PC-9 (cell line): Measurements from ENCODE around the gene IL11RA. TPM values are rescaled to one million over a fixed set of nuclear protein-coding genes. Genes with fewer than 3 reads are reported as not detected.

ENCODE experiments used
- BruUV-seq: library from RNA; stranded (reverse); fragments of 400-500 nt; replicated peaks from 2 replicates; lab custom pipeline; 2021; lab: Mats Ljungman, UMichigan
- CTCF ChIA-PET: fragments of 300-600 bp; sonication (Branson Sonifier 250); formaldehyde crosslinking; loops from one replicate; lab custom pipeline; 2022; ENCODE audit warnings: antibody characterized with exemption; lab: Charles Lee
- POLR2A ChIA-PET: fragments of 300-600 bp; sonication (Branson Sonifier 250); formaldehyde crosslinking; loops from one replicate; lab custom pipeline; 2022; ENCODE audit warnings: antibody characterized with exemption; ENCODE audit not compliant: unreplicated experiment; lab: Charles Lee
- DNase-seq, 2 experiments: peaks; one replicate each; pipeline versions ENCODE4 v3.0.0 to v3.0.0-alpha.2; 2015 to 2022; ENCODE audit warnings: mixed read lengths in 1 of 2
- H2AFZ ChIP-seq: fragments of 200-600 bp; sonication (generic); 2 replicates; pipeline ENCODE4 v1.8.1; 2017; ENCODE audit warnings: antibody characterized with exemption
- H3F3A ChIP-seq: fragments of 200-600 bp; sonication (generic); 2 replicates; pipeline ENCODE4 v1.8.1; 2017; ENCODE audit warnings: antibody characterized with exemption, mild to moderate bottlenecking, low read depth; ENCODE audit not compliant: insufficient read depth
- H3K27ac ChIP-seq: fragments of 200-600 bp; sonication (generic); 2 replicates; pipeline ENCODE4 v1.6.1; 2016; ENCODE audit warnings: mixed run types
- H3K27me3 ChIP-seq: fragments of 200-600 bp; sonication (generic); 2 replicates; pipeline ENCODE4 v1.6.1; 2016; ENCODE audit warnings: low read depth, mixed run types; ENCODE audit not compliant: insufficient read depth
- H3K36me3 ChIP-seq: fragments of 200-600 bp; sonication (generic); 2 replicates; pipeline ENCODE4 v1.6.1; 2016; ENCODE audit warnings: low read depth, mixed run types
- H3K4me1 ChIP-seq: fragments of 200-600 bp; sonication (generic); replicated peaks from 2 replicates; pipeline ENCODE4 v1.6.1; 2016; ENCODE audit warnings: mixed run types; ENCODE audit not compliant: insufficient read depth
- H3K4me2 ChIP-seq: fragments of 200-600 bp; sonication (generic); 2 replicates; pipeline ENCODE4 v1.6.1; 2017; ENCODE audit warnings: mixed run types
- H3K4me3 ChIP-seq: fragments of 200-600 bp; sonication (generic); 2 replicates; pipeline ENCODE4 v1.6.1; 2016; ENCODE audit warnings: mixed run types
- H3K79me2 ChIP-seq: fragments of 200-600 bp; sonication (generic); 2 replicates; pipeline ENCODE4 v1.6.1; 2017; ENCODE audit warnings: low read depth, mixed run types
- H3K9me2 ChIP-seq: fragments of 200-600 bp; sonication (generic); 2 replicates; pipeline ENCODE4 v1.8.1; 2017; ENCODE audit warnings: mild to moderate bottlenecking; ENCODE audit not compliant: insufficient read depth
- H3K9me3 ChIP-seq: fragments of 200-600 bp; sonication (generic); 2 replicates; pipeline ENCODE4 v1.8.1; 2016; ENCODE audit warnings: low read depth; ENCODE audit not compliant: insufficient read depth
- H4K20me1 ChIP-seq: fragments of 200-600 bp; sonication (generic); 2 replicates; pipeline ENCODE4 v1.8.1; 2017; ENCODE audit not compliant: insufficient read depth
- EZH2 ChIP-seq: fragments of 200-600 bp; sonication (generic); IDR thresholded peaks from 2 replicates; pipeline ENCODE4 v1.8.0; 2017; ENCODE audit warnings: antibody characterized with exemption, low read depth
- intact Hi-C: fragments of 100-400 bp; cut with micrococcal nuclease; formaldehyde crosslinking; loops from one replicate; pipeline ENCODE4 v1.10.0; 2022; ENCODE audit not compliant: unreplicated experiment
- total RNA-seq: library from RNA; stranded (reverse); gene quantifications from 2 replicates; pipeline ENCODE4 v1.2.3, GENCODE V29; 2021
- TF ChIP-seq, protein P1 (sequence below): fragments of 200-600 bp; sonication (generic); conservative IDR thresholded peaks from 2 replicates; pipeline ENCODE4 v1.6.1; 2017; ENCODE audit warnings: mixed run types, antibody characterized with exemption, mild to moderate bottlenecking, moderate library complexity

IL11RA gene
- total RNA-seq, 1 experiment from 2014 or later = 8.7 TPM

DNA sequence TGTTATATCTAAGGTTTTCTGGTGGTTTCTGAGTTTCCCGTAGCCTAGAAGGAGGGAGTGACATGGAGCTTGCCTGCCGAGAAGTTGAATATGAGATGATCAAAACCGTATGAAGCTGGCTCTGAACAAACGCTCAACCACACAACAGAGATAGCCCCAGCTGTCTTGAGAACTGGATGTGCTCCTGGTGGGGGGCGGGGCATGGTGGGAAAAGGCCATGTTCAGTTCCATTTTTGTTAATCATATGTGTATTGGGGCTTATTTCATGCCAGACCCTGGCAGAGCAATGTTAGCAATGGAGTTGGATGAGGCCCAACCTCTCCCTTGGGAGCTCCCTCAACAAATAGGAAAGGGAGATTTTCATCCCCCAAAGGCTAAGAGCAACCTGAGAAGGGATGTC, 34.2 kb downstream of the IL11RA start:
- CTCF ChIA-PET = no interaction called here
- Histone ChIP-seq H3K27me3 (no peaks in the 10 kb centered on the region), H3K9me3 (no peaks in the 10 kb centered on the region), H3K36me3 (no peaks in the 10 kb centered on the region), H4K20me1 (no peaks in the 10 kb centered on the region), H3K79me2 (no peaks in the 10 kb centered on the region), H3K4me3 (no peak overlapping the region), H3K9me2 (no peaks in the 10 kb centered on the region), H2AFZ (no peak overlapping the region), H3K4me1 (no peaks in the 10 kb centered on the region), H3K27ac (no peak overlapping the region), H3K4me2 (no peak overlapping the region), H3F3A (no peaks in the 10 kb centered on the region)
- POLR2A ChIA-PET = no interaction called here
- BruUV-seq = no TSS peak
- no peak for TF ChIP-seq EZH2
- TF ChIP-seq, protein P1, sequence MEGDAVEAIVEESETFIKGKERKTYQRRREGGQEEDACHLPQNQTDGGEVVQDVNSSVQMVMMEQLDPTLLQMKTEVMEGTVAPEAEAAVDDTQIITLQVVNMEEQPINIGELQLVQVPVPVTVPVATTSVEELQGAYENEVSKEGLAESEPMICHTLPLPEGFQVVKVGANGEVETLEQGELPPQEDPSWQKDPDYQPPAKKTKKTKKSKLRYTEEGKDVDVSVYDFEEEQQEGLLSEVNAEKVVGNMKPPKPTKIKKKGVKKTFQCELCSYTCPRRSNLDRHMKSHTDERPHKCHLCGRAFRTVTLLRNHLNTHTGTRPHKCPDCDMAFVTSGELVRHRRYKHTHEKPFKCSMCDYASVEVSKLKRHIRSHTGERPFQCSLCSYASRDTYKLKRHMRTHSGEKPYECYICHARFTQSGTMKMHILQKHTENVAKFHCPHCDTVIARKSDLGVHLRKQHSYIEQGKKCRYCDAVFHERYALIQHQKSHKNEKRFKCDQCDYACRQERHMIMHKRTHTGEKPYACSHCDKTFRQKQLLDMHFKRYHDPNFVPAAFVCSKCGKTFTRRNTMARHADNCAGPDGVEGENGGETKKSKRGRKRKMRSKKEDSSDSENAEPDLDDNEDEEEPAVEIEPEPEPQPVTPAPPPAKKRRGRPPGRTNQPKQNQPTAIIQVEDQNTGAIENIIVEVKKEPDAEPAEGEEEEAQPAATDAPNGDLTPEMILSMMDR = no peak
- intact Hi-C loops = no loop called here
- DNase-seq = no peak

DNA sequence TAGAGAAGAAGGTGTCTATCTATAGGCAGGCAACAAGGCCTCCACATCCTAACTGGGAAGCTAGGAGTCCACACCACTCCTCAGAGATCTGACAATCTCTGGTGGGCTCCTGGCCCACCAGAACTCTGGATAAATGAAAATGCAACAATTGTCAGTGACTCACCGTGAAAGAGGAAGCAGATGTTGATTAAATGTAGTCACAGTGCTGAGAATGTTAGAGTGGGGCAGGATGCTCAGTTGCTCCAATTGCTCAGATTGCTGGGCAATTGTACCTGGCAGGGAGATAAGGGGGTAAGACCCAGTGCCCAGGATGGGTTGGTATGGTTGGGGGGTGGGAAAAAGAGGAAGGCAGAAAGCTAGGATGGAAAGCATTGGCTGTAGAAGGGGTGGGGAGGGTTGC, 34.7 kb downstream of the IL11RA start:
- Histone ChIP-seq H3K27ac (no peak overlapping the region), H4K20me1 (no peaks in the 10 kb centered on the region), H3K79me2 (no peaks in the 10 kb centered on the region), H3K36me3 (no peaks in the 10 kb centered on the region), H3K9me3 (no peaks in the 10 kb centered on the region), H3K4me3 (no peak overlapping the region), H3K4me2 (no peak overlapping the region), H3K27me3 (no peaks in the 10 kb centered on the region), H3K9me2 (no peaks in the 10 kb centered on the region), H2AFZ (no peak overlapping the region), H3F3A (no peaks in the 10 kb centered on the region), H3K4me1 (no peaks in the 10 kb centered on the region)
- no peak for TF ChIP-seq EZH2
- TF ChIP-seq, protein P1 = no peak
- intact Hi-C loops = no loop called here
- CTCF ChIA-PET = no interaction called here
- BruUV-seq = no TSS peak
- POLR2A ChIA-PET = no interaction called here
- no peak for DNase-seq

DNA sequence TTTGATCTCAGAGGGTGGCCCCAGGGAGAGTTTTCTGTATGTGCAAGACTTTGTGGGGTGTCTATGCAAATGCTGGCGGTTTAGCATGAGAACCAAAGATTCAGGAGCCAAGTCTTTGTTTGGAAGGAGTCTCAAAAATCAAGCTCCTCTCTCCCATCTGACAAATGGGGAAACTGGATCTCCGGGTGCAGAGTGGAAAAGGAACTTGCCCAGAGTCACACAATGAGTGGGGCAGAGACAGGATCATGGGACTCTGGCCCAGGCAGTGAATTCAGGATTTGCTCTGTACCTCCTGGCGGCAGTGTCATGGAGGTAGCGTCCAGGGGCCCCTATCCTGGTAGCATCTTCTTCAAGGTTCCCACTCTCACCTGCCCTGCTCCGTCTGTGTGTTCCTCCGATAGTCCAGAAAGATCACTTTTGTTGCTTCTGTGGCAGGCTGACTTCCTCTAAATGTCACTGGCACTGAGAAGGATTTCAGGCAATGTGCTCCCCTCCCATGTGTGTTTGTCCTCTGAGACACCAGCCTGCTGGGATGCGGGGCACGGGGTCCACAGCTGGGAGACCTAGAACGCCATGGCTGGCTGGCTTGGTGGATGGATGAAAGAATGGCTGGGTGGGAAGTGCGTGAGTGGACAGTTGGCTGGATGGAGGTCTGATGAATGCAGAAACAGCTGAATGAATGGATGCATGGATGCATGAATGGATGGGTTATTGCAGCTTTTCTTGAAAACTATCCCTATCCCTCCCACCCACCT, 35.5 kb downstream of the IL11RA start:
- intact Hi-C loops = no loop called here
- CTCF ChIA-PET = no interaction called here
- POLR2A ChIA-PET = no interaction called here

More for the DNA sequence above, 35.5 kb downstream of the IL11RA start:
- no peaks in the 10 kb centered on the region for H3K9me3 ChIP-seq
- H3K4me1 ChIP-seq = no peaks in the 10 kb centered on the region
- H3K4me2 ChIP-seq = no peak overlapping the region
- no TSS peak for BruUV-seq
- H3K27me3 ChIP-seq = no peaks in the 10 kb centered on the region
- no peak overlapping the region for H2AFZ ChIP-seq
- H3K9me2 ChIP-seq = no peaks in the 10 kb centered on the region
- H3K79me2 ChIP-seq = no peaks in the 10 kb centered on the region
- H3F3A ChIP-seq = no peaks in the 10 kb centered on the region
- no peaks in the 10 kb centered on the region for H3K36me3 ChIP-seq
- no peak for TF ChIP-seq EZH2
- TF ChIP-seq, protein P1 = no peak
- DNase-seq = no peak
- no peak overlapping the region for H3K27ac ChIP-seq
- no peaks in the 10 kb centered on the region for H4K20me1 ChIP-seq
- H3K4me3 ChIP-seq = no peak overlapping the region
